NCI-H2196 (cell line): ENCODE results near the gene TBC1D19.
"Not testable (repeated sequence)": the region's sequence is repeated elsewhere in the genome, so short reads cannot be mapped to it uniquely, and the experiment has no call there.

Source experiments
- DNase-seq: peaks from one replicate; lab custom pipeline; 2025; ENCODE audit not compliant: unreplicated experiment; lab: John Stamatoyannopoulos, UW

TBC1D19 gene

DNA sequence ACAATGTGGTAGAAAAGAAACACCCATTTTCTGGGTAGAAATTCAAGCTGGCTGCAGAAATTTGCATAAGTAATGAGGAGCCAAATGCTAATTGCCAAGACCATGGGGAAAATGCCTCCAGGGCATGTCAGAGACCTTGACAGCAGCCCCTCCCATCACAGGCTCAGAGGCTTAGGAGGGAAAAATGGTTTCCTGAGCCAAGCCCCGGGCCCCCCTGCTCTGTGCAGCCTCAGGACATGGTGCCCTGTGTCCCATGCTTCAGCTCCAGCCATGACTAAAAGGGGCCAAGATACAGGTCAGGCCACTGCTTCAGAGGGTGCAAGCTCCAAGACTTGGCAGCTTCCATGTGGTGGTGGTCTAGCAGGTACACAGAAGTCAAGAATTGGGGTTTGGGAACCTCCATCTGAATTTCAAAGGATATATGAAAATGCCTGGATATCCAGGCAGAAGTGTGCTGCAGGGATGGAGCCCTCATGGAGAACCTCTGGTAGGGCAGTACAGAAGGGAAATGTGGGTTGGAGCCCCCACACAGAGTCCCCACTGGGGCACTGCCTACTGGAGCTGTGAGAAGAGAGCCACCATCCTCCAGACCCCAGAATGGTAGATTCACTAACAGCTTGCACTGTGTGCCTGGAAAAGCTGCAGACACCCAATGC is 95.3 kb downstream of the TBC1D19 start:
- DNase-seq = not testable (repeated sequence)

GRCh38 chr4:26682436-26682835 is 98.6 kb downstream of the TBC1D19 start:
- DNase-seq = no peak

- no peak for DNase-seq
Observed at GRCh38 chr4:26685250-26685649, 101.4 kb downstream of the TBC1D19 start.

DNA sequence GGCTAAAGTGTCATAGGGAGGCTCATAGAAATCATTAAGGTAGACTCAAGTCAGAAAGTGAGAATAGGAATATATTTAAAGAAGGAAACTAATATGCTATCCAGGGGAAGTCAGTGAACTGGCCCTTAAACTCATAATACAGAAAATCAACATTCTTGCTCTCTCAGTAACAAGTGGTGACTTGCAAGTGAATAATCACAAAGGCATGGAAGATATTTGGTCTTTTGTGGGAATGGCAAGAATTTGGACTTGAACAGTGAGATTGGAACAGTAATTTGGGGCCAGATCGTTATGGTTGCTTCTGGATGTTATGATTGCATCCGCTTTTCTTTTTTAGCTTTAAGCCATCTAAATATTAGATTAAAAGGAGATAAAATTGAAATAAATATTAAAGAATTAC is 103.8 kb downstream of the TBC1D19 start:
- no peak for DNase-seq

DNA sequence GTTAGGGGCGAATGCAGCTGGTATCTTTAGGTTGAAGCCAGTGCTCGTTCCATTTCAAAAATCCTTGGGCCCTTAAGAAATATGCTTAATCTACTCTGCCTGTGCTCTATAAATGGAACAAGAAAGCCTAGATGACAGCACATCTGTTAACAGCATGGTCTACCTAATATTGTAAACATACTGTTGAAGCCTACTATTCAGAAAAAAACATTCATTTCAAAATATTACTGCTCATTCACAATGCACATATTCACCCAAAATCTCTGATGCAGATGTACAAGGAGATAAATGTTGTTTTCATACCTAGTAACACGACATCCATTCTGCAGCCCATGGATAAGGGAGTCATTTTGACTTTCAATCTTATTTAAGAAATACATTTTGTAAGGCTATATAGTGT is 106.6 kb downstream of the TBC1D19 start:
- no peak for DNase-seq

DNA sequence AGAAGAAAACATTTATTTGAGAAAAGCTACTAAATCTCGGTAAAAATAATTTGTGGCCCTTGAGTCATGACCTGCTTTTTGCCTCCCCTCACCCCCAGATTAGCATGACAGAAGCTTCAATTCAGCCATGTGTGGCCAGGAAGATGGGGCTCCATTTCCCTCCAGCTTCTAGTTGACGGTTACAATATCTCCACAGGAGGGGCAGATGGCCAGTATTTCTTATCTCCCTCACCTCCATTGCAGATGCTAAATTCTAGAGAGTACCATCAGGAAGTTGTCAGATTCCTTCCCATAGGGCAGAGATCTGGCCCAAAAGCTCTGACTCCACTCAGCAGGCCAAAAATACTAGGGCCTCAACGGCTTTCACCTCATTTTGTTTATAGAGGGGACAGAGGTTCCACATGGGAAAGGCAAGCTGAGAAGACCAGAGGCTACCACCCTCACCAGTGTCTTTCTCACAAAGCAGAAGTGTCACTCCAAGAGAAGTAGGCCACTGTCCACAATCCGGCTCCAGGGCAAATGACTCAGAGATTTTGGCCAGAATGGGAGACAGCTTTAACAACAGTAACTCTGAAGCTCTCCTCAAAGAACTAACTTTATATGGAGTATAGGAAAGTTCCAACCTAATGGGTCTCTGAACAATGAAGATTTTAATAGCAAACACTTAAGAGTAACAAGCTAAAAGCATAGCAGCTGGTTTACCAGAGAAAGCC is 108.3 kb downstream of the TBC1D19 start:
- DNase-seq = no peak

GRCh38 chr4:26694131-26694530 is 110.2 kb downstream of the TBC1D19 start:
- DNase-seq = not testable (repeated sequence)

DNA sequence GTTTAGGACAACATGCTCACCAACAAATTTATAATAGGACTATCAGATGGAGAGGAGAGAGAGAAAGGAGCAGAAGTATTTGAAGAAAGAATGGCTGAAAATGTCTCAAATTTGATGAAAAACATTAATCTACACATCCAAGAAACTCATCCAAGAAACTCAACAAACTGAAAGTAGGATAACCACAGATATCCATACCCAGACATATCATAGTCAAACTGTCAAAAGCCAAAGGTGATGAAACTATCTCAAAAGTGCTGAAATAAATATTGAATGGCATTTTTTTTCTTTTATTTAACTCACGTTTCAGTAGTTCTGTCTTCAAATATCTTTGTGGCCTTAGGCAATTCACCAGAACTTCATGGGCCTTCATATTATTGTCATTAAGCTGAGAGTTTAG is 116.2 kb downstream of the TBC1D19 start:
- no peak for DNase-seq

DNA sequence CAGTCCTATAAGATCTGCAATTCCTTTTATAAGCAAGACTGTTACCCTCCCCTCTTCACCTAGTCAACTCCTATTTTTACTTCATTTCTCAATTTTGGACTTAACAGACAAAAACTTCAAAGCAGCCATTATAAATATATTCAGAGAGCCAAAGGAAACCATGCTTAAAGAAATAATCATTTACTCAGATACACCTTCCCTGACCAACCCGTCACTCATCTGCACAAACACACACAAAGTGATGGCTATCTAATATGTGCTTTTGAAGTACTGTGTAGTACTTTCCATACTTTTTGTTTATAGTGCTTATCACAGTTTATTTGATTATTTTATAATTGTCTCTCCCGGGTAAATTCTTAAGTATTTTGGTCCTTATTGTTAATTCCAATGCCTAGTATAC is 117.2 kb downstream of the TBC1D19 start:
- DNase-seq = no peak

- DNase-seq = no peak
Observed at GRCh38 chr4:26701786-26702227, 117.9 kb downstream of the TBC1D19 start.

DNA sequence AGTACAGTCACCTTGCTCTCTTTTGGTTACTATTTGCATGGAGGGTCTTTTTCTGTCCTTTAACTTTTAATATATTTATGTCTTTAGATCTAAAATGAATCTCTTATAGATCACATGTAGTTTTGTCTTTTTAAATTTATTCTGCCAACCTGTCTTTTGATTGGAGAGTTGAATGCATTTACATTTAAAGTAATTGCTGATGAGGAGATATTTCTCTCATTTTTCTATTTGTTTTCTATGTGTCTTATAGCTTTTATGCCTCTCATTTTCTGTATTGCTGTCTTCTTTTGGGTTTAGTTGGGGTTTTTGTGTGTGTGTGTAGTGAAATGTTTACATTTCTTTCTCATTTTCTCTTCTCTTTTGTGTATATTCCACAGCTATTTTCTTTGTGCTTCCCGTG is 123.5 kb downstream of the TBC1D19 start:
- DNase-seq = no peak

DNA sequence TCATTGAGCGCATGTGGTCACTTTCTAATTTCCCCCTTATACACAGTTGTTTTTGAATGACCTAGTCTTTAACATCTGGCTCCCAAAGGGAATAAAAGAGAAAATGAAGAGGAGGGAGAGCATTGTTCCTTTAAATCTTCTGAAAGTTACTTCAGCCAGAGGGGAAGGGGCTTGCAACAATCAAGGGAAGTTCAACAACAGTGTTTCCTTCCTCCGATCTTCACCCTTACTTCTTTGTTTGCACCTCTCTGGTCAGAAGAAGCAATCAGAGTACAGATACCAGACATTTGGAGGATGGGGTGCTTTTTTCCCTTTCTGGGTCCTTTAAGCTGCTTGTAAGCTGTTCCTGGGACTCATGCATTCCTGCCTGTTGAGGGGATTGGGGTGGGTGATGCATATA is 125.4 kb downstream of the TBC1D19 start:
- no peak for DNase-seq

DNA sequence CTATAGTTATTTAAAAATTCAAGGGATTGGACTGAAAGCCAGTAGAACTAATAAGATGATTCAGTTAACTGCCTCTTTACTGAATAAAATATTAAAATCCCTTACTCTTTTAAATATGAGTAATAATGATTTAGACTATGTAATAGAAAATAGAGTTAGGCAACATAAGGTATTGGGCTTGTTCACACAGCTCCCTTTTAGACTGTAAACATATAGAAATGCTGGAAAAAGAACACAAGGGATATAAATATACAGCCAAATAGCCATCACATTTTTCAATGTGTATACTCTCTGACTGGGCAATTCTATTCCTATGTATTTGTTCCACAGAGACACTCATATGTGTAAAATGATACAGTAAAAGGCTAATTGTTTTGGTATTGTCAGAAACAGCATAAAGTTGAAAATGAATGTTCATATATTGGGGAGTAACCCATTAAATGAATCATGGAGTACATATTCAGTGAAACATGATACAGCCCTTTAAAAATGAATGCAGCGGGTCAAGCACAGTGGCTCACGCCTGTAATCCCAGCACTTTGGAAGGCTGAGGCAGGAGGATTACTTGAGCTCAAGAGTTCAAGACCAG is 129.8 kb downstream of the TBC1D19 start:
- DNase-seq = no peak

GRCh38 chr4:26715636-26716242 is 131.9 kb downstream of the TBC1D19 start:
- no peak for DNase-seq

GRCh38 chr4:26717332-26717731 is 133.4 kb downstream of the TBC1D19 start:
- DNase-seq = no peak

DNA sequence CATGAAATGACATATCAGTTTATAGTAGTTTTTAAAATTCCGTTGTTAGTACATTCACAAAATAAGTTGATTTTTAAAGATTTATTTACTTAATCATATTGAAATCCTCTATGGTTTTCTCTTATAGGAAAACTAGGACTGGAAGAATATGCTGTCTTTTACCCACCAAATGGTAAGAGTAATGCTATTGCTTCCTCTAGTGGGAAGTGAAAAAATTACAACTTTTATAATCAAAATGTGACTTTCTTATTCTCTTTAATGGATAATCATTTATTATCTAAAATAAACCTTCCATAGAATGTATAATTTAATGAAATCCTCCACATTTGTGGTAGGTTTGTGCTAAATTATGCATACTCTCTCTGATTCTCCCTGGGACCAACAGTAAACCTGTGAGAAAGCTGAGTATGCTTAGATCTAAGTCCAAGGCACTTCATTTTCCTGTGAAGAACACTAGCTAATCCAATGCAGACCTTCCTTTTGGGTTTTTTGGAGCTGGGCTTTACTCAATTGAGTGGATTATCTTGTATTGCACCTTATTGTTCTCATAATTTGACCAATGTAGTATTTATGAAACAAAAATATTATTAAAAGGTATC is 136.2 kb downstream of the TBC1D19 start:
- peak; percentile 3 for DNase-seq

- no peak for DNase-seq
Observed at GRCh38 chr4:26721685-26722084, 137.8 kb downstream of the TBC1D19 start.

GRCh38 chr4:26723216-26723615 is 139.3 kb downstream of the TBC1D19 start:
- DNase-seq = no peak

- DNase-seq = no peak
Observed at GRCh38 chr4:26724534-26724933, 140.7 kb downstream of the TBC1D19 start.

DNA sequence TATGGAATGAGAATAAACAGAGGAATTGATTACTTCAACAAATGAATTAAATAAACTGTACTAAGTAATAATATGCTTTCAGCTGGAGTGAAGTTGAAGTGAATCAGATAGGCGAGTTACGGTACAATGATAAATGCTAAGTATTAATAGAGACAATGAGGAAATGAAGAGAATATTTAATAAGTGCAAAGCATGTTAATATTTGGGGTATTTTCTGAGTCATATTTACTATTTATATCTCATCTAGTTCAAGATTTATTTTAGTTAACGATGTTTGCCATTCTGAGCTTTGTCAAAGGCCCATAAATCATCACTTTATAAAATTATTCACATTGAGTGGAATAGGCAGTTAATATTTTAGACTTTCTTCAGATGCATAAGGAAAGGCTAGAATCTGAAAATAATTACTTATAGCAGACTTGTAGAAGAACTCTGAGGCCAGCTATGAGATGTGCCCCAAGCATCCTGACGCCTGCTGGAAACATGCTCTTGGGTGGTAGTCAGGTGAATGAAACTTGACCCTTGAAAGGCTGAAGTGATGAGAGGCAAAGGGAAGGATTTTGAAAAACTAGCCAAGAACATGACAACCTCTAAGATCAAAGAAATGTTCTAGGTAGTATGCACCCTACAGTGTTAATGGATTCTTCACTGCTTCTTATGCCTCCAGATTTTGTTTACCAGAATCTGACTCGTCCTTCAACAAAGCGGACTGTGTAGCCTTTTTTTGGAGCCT is 142.9 kb downstream of the TBC1D19 start:
- no peak for DNase-seq

DNA sequence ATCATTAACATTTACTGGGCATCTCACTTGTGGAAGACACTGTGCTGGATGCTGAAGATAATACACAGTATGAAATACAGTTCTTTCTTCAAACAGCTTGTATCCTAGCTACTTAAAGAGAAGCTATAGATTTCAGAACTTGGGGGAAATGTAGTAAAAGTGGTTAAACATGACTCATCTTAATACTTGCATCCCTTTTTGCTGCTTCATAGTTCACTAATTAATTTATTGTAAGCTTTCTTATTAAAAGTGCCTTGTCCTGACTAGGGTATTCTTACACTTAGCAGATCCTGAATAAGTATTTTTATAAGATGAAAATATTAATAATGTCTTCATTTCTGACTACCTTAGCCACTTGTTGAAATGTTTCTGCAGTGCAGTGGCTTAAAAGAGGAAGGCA is 144.0 kb downstream of the TBC1D19 start:
- no peak for DNase-seq
